WERI-Rb-1 (cell line): ENCODE data around the gene TMEFF2.

Experiments used
- DNase-seq: peaks from one replicate; pipeline ENCODE4 v3.0.0-alpha.2; 2020
- H3K27ac ChIP-seq: fragments of 250-450 bp; sonication (Bioruptor Pico); 2 replicates; pipeline ENCODE4 v1.5.1; 2020; ENCODE audit warnings: mild to moderate bottlenecking, moderate library complexity
- H3K27me3 ChIP-seq: fragments of 250-450 bp; sonication (Bioruptor Pico); 2 replicates; pipeline ENCODE4 v1.5.1; 2021; ENCODE audit warnings: mild to moderate bottlenecking, low read depth, moderate library complexity; ENCODE audit not compliant: insufficient read depth, severe bottlenecking
- H3K36me3 ChIP-seq: fragments of 250-450 bp; sonication (Bioruptor Pico); 2 replicates; pipeline ENCODE4 v1.5.1; 2020; ENCODE audit warnings: mild to moderate bottlenecking, moderate library complexity
- H3K4me3 ChIP-seq: 2 replicates; pipeline ENCODE4 v1.5.1; 2011; ENCODE audit warnings: low read depth, mild to moderate bottlenecking, control low read depth, low read length
- H3K9me3 ChIP-seq: fragments of 250-450 bp; sonication (Bioruptor Pico); 2 replicates; pipeline ENCODE4 v1.5.1; 2021; ENCODE audit warnings: mild to moderate bottlenecking, moderate library complexity; ENCODE audit not compliant: severe bottlenecking
- CTCF ChIP-seq: IDR thresholded peaks from 2 replicates; pipeline ENCODE4 v1.5.1; 2011; ENCODE audit warnings: low read depth, mild to moderate bottlenecking, control low read depth, inconsistent platforms, low read length

Gene TMEFF2

GRCh38 chr2:192203876-192204275 lies 9.1 kb upstream of the TMEFF2 start:
- no peak for DNase-seq
- no peaks in the 10 kb centered on the region for H3K27me3 ChIP-seq
- no peak overlapping the region for H3K4me3 ChIP-seq
- H3K27ac ChIP-seq = no peak overlapping the region
- no peaks in the 10 kb centered on the region for H3K9me3 ChIP-seq
- no peak for TF ChIP-seq CTCF
- no peaks in the 10 kb centered on the region for H3K36me3 ChIP-seq

GRCh38 chr2:192202373-192202772 lies 7.6 kb upstream of the TMEFF2 start:
- no peak for TF ChIP-seq CTCF
- Histone ChIP-seq H3K36me3 (no peaks in the 10 kb centered on the region), H3K27me3 (no peaks in the 10 kb centered on the region), H3K4me3 (no peak overlapping the region), H3K9me3 (no peaks in the 10 kb centered on the region), H3K27ac (no peak overlapping the region)
- DNase-seq = no peak

DNA sequence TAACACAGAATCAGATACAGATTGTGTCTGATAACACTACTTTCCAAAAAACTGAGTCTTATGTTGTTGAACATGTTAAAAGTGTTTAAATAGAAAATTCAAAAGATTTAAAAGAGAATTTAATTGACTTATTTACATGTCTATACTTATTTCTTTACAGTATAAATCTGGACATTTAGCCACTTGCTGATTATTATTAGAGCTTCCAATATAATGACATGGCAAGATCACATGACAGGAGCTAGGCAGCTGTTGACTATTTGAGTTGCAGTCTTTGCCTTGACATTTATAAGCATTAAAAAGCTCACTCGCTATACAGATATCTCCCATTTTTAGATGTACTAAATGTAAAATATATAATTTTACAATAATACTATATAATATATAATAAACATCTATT lies 6.4 kb upstream of the TMEFF2 start:
- no peak overlapping the region for H3K27ac ChIP-seq
- H3K9me3 ChIP-seq = no peaks in the 10 kb centered on the region
- H3K27me3 ChIP-seq = peaks cover under 1% of the 10 kb centered on the region
- TF ChIP-seq CTCF = no peak
- no peak for DNase-seq
- H3K4me3 ChIP-seq = no peak overlapping the region
- H3K36me3 ChIP-seq = no peaks in the 10 kb centered on the region

DNA sequence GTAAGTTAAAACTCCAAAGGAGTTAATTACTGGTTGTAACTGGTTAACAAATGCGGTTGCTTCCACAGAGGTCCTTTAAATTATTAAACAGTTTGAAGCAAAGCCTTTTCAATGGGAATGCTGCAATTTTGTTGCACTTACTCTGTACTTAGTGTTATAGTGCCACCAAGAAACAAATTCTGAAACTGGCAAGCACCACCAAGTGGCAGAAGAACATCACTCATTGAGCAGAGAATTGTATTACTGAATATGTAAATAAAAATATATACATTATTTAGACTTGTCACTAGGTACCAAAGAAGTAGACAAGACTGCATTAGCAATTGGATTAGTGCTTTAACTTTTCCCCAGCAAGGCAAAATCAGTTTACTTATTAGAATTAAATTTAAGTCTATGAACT lies 2.6 kb upstream of the TMEFF2 start:
- Histone ChIP-seq H3K4me3 (no peak overlapping the region), H3K27me3 (peaks cover 10% of the 10 kb centered on the region), H3K36me3 (no peaks in the 10 kb centered on the region), H3K27ac (no peak overlapping the region), H3K9me3 (no peaks in the 10 kb centered on the region)
- no peak for TF ChIP-seq CTCF
- DNase-seq = no peak

- no peak for DNase-seq
- peak overlapping the region; percentile 62 for H3K4me3 ChIP-seq
- H3K27me3 ChIP-seq = peaks cover 10% of the 10 kb centered on the region
- no peak overlapping the region for H3K27ac ChIP-seq
- H3K9me3 ChIP-seq = no peaks in the 10 kb centered on the region
- TF ChIP-seq CTCF = no peak
- no peaks in the 10 kb centered on the region for H3K36me3 ChIP-seq
Observed at GRCh38 chr2:192196421-192197194, 1.9 kb upstream of the TMEFF2 start.
